GM12878 (cell line): ENCODE data around the gene DNAJB11. TPM values are rescaled to one million over a fixed set of nuclear protein-coding genes. Genes with fewer than 3 reads are reported as not detected.

Experiments
- ATAC-seq: fragments of 200-7000 bp; cut with Tn5 transposase; 3 replicates; pipeline ENCODE4 v1.9.1; 2020; ENCODE audit warnings: mild to moderate bottlenecking, moderate library complexity
- BruUV-seq: library from RNA; stranded (reverse); fragments of 400-500 nt; replicated peaks from 2 replicates; lab custom pipeline; 2021; lab: Mats Ljungman, UMichigan
- CTCF ChIA-PET: fragments of 300-600 bp; sonication (Branson Sonifier 250); formaldehyde crosslinking; extraction: SDS; loops from one replicate; lab custom pipeline; 2021; ENCODE audit warnings: inconsistent platforms; lab: Yijun Ruan, JAX
- POLR2A ChIA-PET: fragments of 350-600 bp; formaldehyde crosslinking; extraction: SDS; loops from one replicate; lab custom pipeline; 2021; ENCODE audit warnings: inconsistent platforms; lab: Charles Lee
- RAD21 ChIA-PET: fragments of 300-600 bp; sonication (Branson Sonifier 250); formaldehyde crosslinking; loops from one replicate; lab custom pipeline; 2023; ENCODE audit warnings: antibody characterized with exemption; ENCODE audit not compliant: unreplicated experiment; lab: Charles Lee
- SMC1A ChIA-PET: fragments of 300-600 bp; sonication (Branson Sonifier 250); formaldehyde crosslinking; loops from one replicate; lab custom pipeline; 2023; ENCODE audit not compliant: unreplicated experiment, uncharacterized antibody; lab: Charles Lee
- DNase-seq: peaks from one replicate; pipeline ENCODE4 v3.0.0-alpha.2; 2011; ENCODE audit warnings: low read depth, low spot score
- FAIRE-seq: peaks from 3 replicates; lab custom pipeline; 2011; peaks lifted over from hg19 to GRCh38; lab: Jason Lieb, UNC
- H2AFZ ChIP-seq: 2 replicates; pipeline ENCODE4 v1.6.0; 2011; ENCODE audit warnings: low read depth, low read length, control low read depth; ENCODE audit not compliant: control insufficient read depth
- H3K27ac ChIP-seq: 2 replicates; pipeline ENCODE4 v1.5.1; 2011; ENCODE audit warnings: control low read depth; ENCODE audit not compliant: control insufficient read depth, insufficient read depth
- H3K27me3 ChIP-seq, 2 experiments: replicated peaks in 1 of 2; 2 replicates each; pipeline versions ENCODE4 v1.6.0 to v1.6.1; 2011; ENCODE audit warnings: low read length in 1 of 2; ENCODE audit not compliant: control insufficient read depth in 2 of 2, insufficient read depth in 2 of 2
- H3K36me3 ChIP-seq, 2 experiments: 2 replicates each; pipeline ENCODE4 v1.5.1; 2011; ENCODE audit warnings: low read length in 1 of 2; ENCODE audit not compliant: control insufficient read depth in 2 of 2, insufficient read depth in 2 of 2
- H3K4me1 ChIP-seq: 2 replicates; pipeline ENCODE4 v1.6.1; 2011; ENCODE audit warnings: mild to moderate bottlenecking, low read length, moderate library complexity, mixed read lengths; ENCODE audit not compliant: control insufficient read depth, insufficient read depth
- H3K4me2 ChIP-seq: 2 replicates; pipeline ENCODE4 v1.6.0; 2011; ENCODE audit warnings: control low read depth; ENCODE audit not compliant: control insufficient read depth, insufficient read depth
- H3K4me3 ChIP-seq: fragments of 200-600 bp; sonication (generic); 2 replicates; pipeline ENCODE4 v1.5.1; 2016
- H3K79me2 ChIP-seq: 2 replicates; pipeline ENCODE4 v1.6.0; 2011; ENCODE audit warnings: low read length; ENCODE audit not compliant: control insufficient read depth, insufficient read depth
- H3K9ac ChIP-seq: 2 replicates; pipeline ENCODE4 v1.8.0; 2011; ENCODE audit warnings: low read length, control low read depth, mixed read lengths; ENCODE audit not compliant: control insufficient read depth, insufficient read depth
- H3K9me3 ChIP-seq: replicated peaks from 3 replicates; pipeline ENCODE4 v1.5.1; 2011; ENCODE audit warnings: mild to moderate bottlenecking, low read length; ENCODE audit not compliant: control insufficient read depth, insufficient read depth
- H4K20me1 ChIP-seq: 2 replicates; pipeline ENCODE4 v1.6.0; 2011; ENCODE audit not compliant: control insufficient read depth, insufficient read depth
- CREB1 ChIP-seq: IDR thresholded peaks from 2 replicates; pipeline ENCODE4 v1.6.1; 2012; ENCODE audit warnings: low read depth, mild to moderate bottlenecking, inconsistent platforms
- CREM ChIP-seq: IDR thresholded peaks from 2 replicates; pipeline ENCODE4 v1.6.1; 2014; ENCODE audit warnings: antibody characterized with exemption, low read depth
- E2F8 ChIP-seq: fragments of 450-650 bp; IDR thresholded peaks from 2 replicates; pipeline ENCODE4 v1.6.1; 2018; ENCODE audit warnings: mild to moderate bottlenecking, low read depth, moderate library complexity; ENCODE audit not compliant: partially characterized antibody
- HDAC2 ChIP-seq: fragments of 200-600 bp; sonication (generic); IDR thresholded peaks from 2 replicates; pipeline ENCODE4 v1.6.1; 2017
- HDGF ChIP-seq: fragments of 450-650 bp; IDR thresholded peaks from 2 replicates; pipeline ENCODE4 v1.6.1; 2016; ENCODE audit warnings: antibody characterized with exemption
- MYB ChIP-seq: fragments of 150-350 bp; IDR thresholded peaks from 2 replicates; pipeline ENCODE4 v1.6.1; 2014; ENCODE audit warnings: mild to moderate bottlenecking, low read depth, low read length, borderline replicate concordance
- NBN ChIP-seq: fragments of 450-650 bp; IDR thresholded peaks from 2 replicates; pipeline ENCODE4 v1.6.1; 2016
- NRF1 ChIP-seq: conservative IDR thresholded peaks from 2 replicates; pipeline ENCODE4 v1.6.1; 2011; ENCODE audit warnings: mild to moderate bottlenecking, low read depth, low read length, improper control_type of control experiment
- PML ChIP-seq: IDR thresholded peaks from 2 replicates; pipeline ENCODE4 v1.6.1; 2012; ENCODE audit warnings: low read length, inconsistent platforms
- YBX1 ChIP-seq: fragments of 450-650 bp; IDR thresholded peaks from 2 replicates; pipeline ENCODE4 v1.6.1; 2016; ENCODE audit warnings: antibody characterized with exemption
- ZZZ3 ChIP-seq: IDR thresholded peaks from 2 replicates; pipeline ENCODE4 v1.6.1; 2011; ENCODE audit warnings: low read depth; ENCODE audit not compliant: control insufficient read depth, insufficient read length
- WGBS: methylation state at CpG from one replicate; pipeline ENCODE4 v1.1.6; 2016; ENCODE audit warnings: low lambda C conversion rate; ENCODE audit not compliant: insufficient replicate concordance, insufficient coverage; ENCODE audit errors: missing lambda C conversion rate; 5-methylcytosine and 5-hydroxymethylcytosine counted together
- in situ Hi-C: fragments of 300-500 bp; cut with MboI; formaldehyde crosslinking; loops from 9 replicates; pipeline ENCODE4 v1.14.3; 2018; ENCODE audit warnings: mixed read lengths
- intact Hi-C: fragments of 100-400 bp; cut with micrococcal nuclease; formaldehyde crosslinking; loops from one replicate; pipeline ENCODE4 v1.14.2; 2022; ENCODE audit not compliant: unreplicated experiment
- polyA plus RNA-seq, 11 experiments: library from polyadenylated mRNA; depleted of rRNA in 4 of 11; unstranded in 6 of 11; stranded (reverse) in 5 of 11; fragments of >200 nt; fragmentation: Nextera tagmentation in 4 of 11; fragmentation: Illumina TruSeq in 1 of 11; extraction: Ambion mirVana in 4 of 11; extraction: Trizol in 1 of 11; gene quantifications; 1 replicate in 1 of 11; 2 replicates in 10 of 11; pipeline versions ENCODE4 v1.2.1 to v1.2.3, GENCODE V29; 2011 to 2016; ENCODE audit warnings: inconsistent platforms in 2 of 11, missing spikeins in 2 of 11, low read depth in 1 of 11
- total RNA-seq, 4 experiments: library from RNA; depleted of rRNA in 3 of 4; stranded (reverse); fragments of >200 nt in 3 of 4; fragmentation: Illumina TruSeq in 1 of 4; extraction: Trizol in 1 of 4; gene quantifications; 2 replicates each; pipeline versions ENCODE4 v1.2.1 to v1.2.3, GENCODE V29; 2013 to 2021

The DNAJB11 gene
- total and polyA plus RNA-seq, 10 of the 15 experiments (the other 5 are each of a cell fraction or from before 2014, with no cell fraction given), result 16.2 to 135 (median 57.8) TPM

- TF ChIP-seq MYB (no peak), NRF1 (no peak), CREM (no peak), HDAC2 (no peak), YBX1 (no peak), E2F8 (no peak)
- TF ChIP-seq, all 136 proteins: peak for 0
Observed at GRCh38 chr3:186612721-186613636, 42.5 kb downstream of the DNAJB11 start, which contains the start of gene AHSG (continued).

GRCh38 chr3:186613637-186614265 lies 43.2 kb downstream of the DNAJB11 start:
- POLR2A ChIA-PET, result no interaction called here
- TF ChIP-seq NBN (no peak), ZZZ3 (no peak), CREB1 (no peak), PML (no peak), HDGF (no peak)
- TF ChIP-seq, all 136 proteins: peak for 0
- RAD21 ChIA-PET, result interaction anchor here (2.0 to 4.6 kb wide), 3 partner anchors 73 to 208 kb away, joined by 5 to 45 read pairs (median 41); no protein-coding TSS in a partner anchor
- no TSS peak for BruUV-seq
- Histone ChIP-seq H3K36me3 (no peaks in the 10 kb centered on the region), H3K4me2 (no peak overlapping the region), H3K79me2 (no peaks in the 10 kb centered on the region), H3K4me3 (no peak overlapping the region), H3K9ac (no peak overlapping the region), H3K9me3 (no peaks in the 10 kb centered on the region), H4K20me1 (no peaks in the 10 kb centered on the region), H3K27me3 (peaks cover 2 to 3% of the 10 kb centered on the region in 2 experiments; a peak in 3 of 4 replicates), H3K27ac (no peak overlapping the region), H2AFZ (no peak overlapping the region), H3K4me1 (peaks cover 7% of the 10 kb centered on the region)
- in situ Hi-C loops, result no loop called here
- 35% methylated on average over 4 of the region's 4 CpGs for WGBS
- SMC1A ChIA-PET, result interaction anchor here (0.6 to 5.7 kb wide), 20 partner anchors 10 to 670 kb away, joined by 3 to 38 read pairs (median 4); no protein-coding TSS in a partner anchor
- CTCF ChIA-PET, result interaction anchor here (0.5 to 7.7 kb wide), 33 partner anchors 10 to 634 kb away, joined by 3 to 183 read pairs (median 5); partner anchors contain the start of genes DNAJB11 and EIF4A2
- FAIRE-seq (no peak), ATAC-seq (no peak), DNase-seq (no peak)
- intact Hi-C loops, result loop anchor here (10.0 kb wide), 1 partner anchor 551 kb away; no protein-coding TSS in a partner anchor
